IMR-90 (cell line): ENCODE measurements around the gene CPNE9. TPM values are rescaled to one million over a fixed set of nuclear protein-coding genes. Genes with fewer than 3 reads are reported as not detected.

Source experiments
- ATAC-seq: fragments of 200-7000 bp; cut with Tn5 transposase; 2 replicates; pipeline ENCODE4 v1.9.1; 2020; ENCODE audit warnings: low read depth, mild to moderate bottlenecking, moderate library complexity
- BruUV-seq: library from RNA; stranded (reverse); fragments of 400-500 nt; replicated peaks from 2 replicates; lab custom pipeline; 2021; lab: Mats Ljungman, UMichigan
- CTCF ChIA-PET: fragments of 300-600 bp; formaldehyde crosslinking; extraction: SDS; loops from one replicate; lab custom pipeline; 2021; ENCODE audit warnings: antibody characterized with exemption; lab: Yijun Ruan, JAX
- POLR2A ChIA-PET: fragments of 300-600 bp; sonication (Branson Sonifier 250); formaldehyde crosslinking; loops from one replicate; lab custom pipeline; 2022; ENCODE audit warnings: antibody characterized with exemption; ENCODE audit not compliant: unreplicated experiment; lab: Charles Lee
- DNase-seq: peaks from one replicate; pipeline ENCODE4 v3.0.0; 2013
- H2AFZ ChIP-seq: replicated peaks from 2 replicates; pipeline ENCODE3; 2013; ENCODE audit warnings: low read length, mild to moderate bottlenecking; ENCODE audit not compliant: poor library complexity
- H2AK5ac ChIP-seq: 2 replicates; pipeline ENCODE4 v1.6.1; 2013; ENCODE audit warnings: low read depth, low read length, inconsistent platforms
- H2AK9ac ChIP-seq: replicated peaks from 2 replicates; pipeline ENCODE3; 2013; ENCODE audit warnings: mild to moderate bottlenecking, low read depth, low read length, moderate library complexity; ENCODE audit not compliant: poor library complexity
- H2BK120ac ChIP-seq: 2 replicates; pipeline ENCODE4 v1.6.1; 2013; ENCODE audit warnings: low read depth, low read length, inconsistent platforms
- H2BK15ac ChIP-seq: 3 replicates; pipeline ENCODE4 v1.6.1; 2013; ENCODE audit warnings: low read depth, low read length, inconsistent platforms
- H2BK20ac ChIP-seq: 2 replicates; pipeline ENCODE4 v1.6.1; 2013; ENCODE audit warnings: low read depth, mild to moderate bottlenecking, inconsistent platforms, low read length, moderate library complexity
- H2BK5ac ChIP-seq: 2 replicates; pipeline ENCODE4 v1.6.1; 2013; ENCODE audit warnings: mild to moderate bottlenecking, low read depth, low read length, inconsistent platforms; ENCODE audit not compliant: poor library complexity, severe bottlenecking
- H3K14ac ChIP-seq: replicated peaks from 2 replicates; pipeline ENCODE4 v1.6.1; 2013; ENCODE audit warnings: low read depth, low read length, inconsistent platforms
- H3K18ac ChIP-seq: 2 replicates; pipeline ENCODE4 v1.6.1; 2013; ENCODE audit warnings: low read depth, low read length, control low read depth
- H3K23ac ChIP-seq: 2 replicates; pipeline ENCODE4 v1.6.1; 2013; ENCODE audit warnings: low read depth, low read length, inconsistent platforms
- H3K27ac ChIP-seq: 2 replicates; pipeline ENCODE4 v1.5.1; 2013; ENCODE audit warnings: mild to moderate bottlenecking, control low read depth, low read length; ENCODE audit not compliant: insufficient read depth
- H3K27me3 ChIP-seq: 2 replicates; pipeline ENCODE4 v1.6.1; 2013; ENCODE audit warnings: low read length; ENCODE audit not compliant: control insufficient read depth, insufficient read depth
- H3K36me3 ChIP-seq: 2 replicates; pipeline ENCODE4 v1.6.1; 2013; ENCODE audit warnings: low read length, mixed read lengths; ENCODE audit not compliant: control insufficient read depth, insufficient read depth
- H3K4ac ChIP-seq: 2 replicates; pipeline ENCODE4 v1.6.1; 2013; ENCODE audit warnings: low read depth, low read length, inconsistent platforms
- H3K4me1 ChIP-seq: 2 replicates; pipeline ENCODE4 v1.6.1; 2013; ENCODE audit warnings: low read length, mixed read lengths; ENCODE audit not compliant: control insufficient read depth, insufficient read depth
- H3K4me2 ChIP-seq: 2 replicates; pipeline ENCODE4 v1.6.1; 2013; ENCODE audit warnings: low read depth, mild to moderate bottlenecking, control low read depth, low read length, moderate library complexity
- H3K4me3 ChIP-seq: 2 replicates; pipeline ENCODE4 v1.5.1; 2013; ENCODE audit warnings: low read depth, mild to moderate bottlenecking, control low read depth, low read length, moderate library complexity; ENCODE audit not compliant: insufficient read depth
- H3K56ac ChIP-seq: 2 replicates; pipeline ENCODE4 v1.6.1; 2013; ENCODE audit warnings: low read length, inconsistent platforms; ENCODE audit not compliant: insufficient read depth; ENCODE audit errors: extremely low read depth
- H3K79me1 ChIP-seq, 2 experiments: 2 replicates each; pipeline ENCODE4 v1.6.1; 2013; ENCODE audit warnings: low read length in 2 of 2, inconsistent platforms in 1 of 2, low read depth in 1 of 2
- H3K9ac ChIP-seq: 2 replicates; pipeline ENCODE4 v1.6.1; 2013; ENCODE audit warnings: low read depth, low read length, control low read depth
- H3K9me1 ChIP-seq: 2 replicates; pipeline ENCODE4 v1.6.1; 2013; ENCODE audit warnings: low read length, inconsistent platforms; ENCODE audit not compliant: insufficient read depth
- H3K9me3 ChIP-seq: 2 replicates; pipeline ENCODE4 v1.6.1; 2013; ENCODE audit warnings: low read length; ENCODE audit not compliant: control insufficient read depth, insufficient read depth
- H4K20me1 ChIP-seq: 2 replicates; pipeline ENCODE4 v1.6.1; 2013; ENCODE audit warnings: low read length, inconsistent platforms; ENCODE audit not compliant: insufficient read depth
- H4K5ac ChIP-seq: 2 replicates; pipeline ENCODE4 v1.6.1; 2013; ENCODE audit warnings: mild to moderate bottlenecking, low read depth, low read length, control low read depth
- H4K8ac ChIP-seq, 2 experiments: 2 replicates each; pipeline ENCODE4 v1.6.1; 2013; ENCODE audit warnings: low read depth in 2 of 2, low read length in 2 of 2, control low read depth in 1 of 2, inconsistent platforms in 1 of 2
- H4K91ac ChIP-seq: 2 replicates; pipeline ENCODE4 v1.6.1; 2013; ENCODE audit warnings: low read depth, low read length, inconsistent platforms; ENCODE audit not compliant: insufficient read depth
- CEBPB ChIP-seq: IDR thresholded peaks from 2 replicates; pipeline ENCODE4 v1.6.1; 2012; ENCODE audit warnings: low read depth, low read length, improper control_type of control experiment
- MAZ ChIP-seq: IDR thresholded peaks from 2 replicates; pipeline ENCODE4 v1.6.1; 2012; ENCODE audit warnings: low read depth, mild to moderate bottlenecking, low read length, improper control_type of control experiment, moderate library complexity, borderline replicate concordance
- MXI1 ChIP-seq: IDR thresholded peaks from 2 replicates; pipeline ENCODE4 v1.6.1; 2012; ENCODE audit warnings: low read depth, mild to moderate bottlenecking, low read length, moderate library complexity, borderline replicate concordance
- NFE2L2 ChIP-seq: fragments of 150-350 bp; IDR thresholded peaks from 2 replicates; pipeline ENCODE4 v1.6.1; 2016; ENCODE audit warnings: low read depth, mild to moderate bottlenecking, low read length
- POLR2A ChIP-seq: IDR thresholded peaks from 2 replicates; pipeline ENCODE4 v1.6.1; 2012; ENCODE audit warnings: mild to moderate bottlenecking, low read depth, low read length
- RAD21 ChIP-seq: IDR thresholded peaks from 2 replicates; pipeline ENCODE4 v1.6.1; 2012; ENCODE audit warnings: low read length, improper control_type of control experiment
- RCOR1 ChIP-seq: IDR thresholded peaks from 2 replicates; pipeline ENCODE4 v1.6.1; 2012; ENCODE audit warnings: mild to moderate bottlenecking, low read length, improper control_type of control experiment; ENCODE audit not compliant: insufficient replicate concordance
- SMC3 ChIP-seq: fragments of 150-350 bp; IDR thresholded peaks from 2 replicates; pipeline ENCODE4 v1.6.1; 2016; ENCODE audit warnings: low read depth, mild to moderate bottlenecking, antibody characterized with exemption, low read length, moderate library complexity
- WGBS, 2 experiments: methylation state at CpG; one replicate each; pipeline versions ENCODE4 v1.1.5 to v1.1.7; 2013; ENCODE audit warnings: missing lambda C conversion rate in 2 of 2; ENCODE audit not compliant: insufficient read length in 1 of 2; ENCODE audit errors: extremely low coverage in 2 of 2; 5-methylcytosine and 5-hydroxymethylcytosine counted together
- dilution Hi-C: fragments of 300-500 bp; cut with HindIII; formaldehyde crosslinking; loops from one replicate; pipeline ENCODE4 v1.14.3; 2018; ENCODE audit warnings: low sequenced_read_pairs; ENCODE audit not compliant: unreplicated experiment
- in situ Hi-C: fragments of 300-500 bp; cut with MboI; formaldehyde crosslinking; loops from 3 replicates; pipeline ENCODE4 v1.14.3; 2019; ENCODE audit warnings: low sequenced_read_pairs, inconsistent platforms, mixed read lengths
- intact Hi-C: fragments of 100-400 bp; cut with micrococcal nuclease; formaldehyde crosslinking; loops from 2 replicates; pipeline ENCODE4 v1.10.0; 2022
- polyA plus RNA-seq, 3 experiments: library from polyadenylated mRNA; depleted of rRNA; stranded (reverse); fragments of >200 nt; gene quantifications; 2 replicates each; pipeline ENCODE4 v1.2.3, GENCODE V29; 2012; ENCODE audit warnings: low replicate concordance in 1 of 3
- total RNA-seq: library from RNA; depleted of rRNA; stranded (reverse); fragments of >200 nt; gene quantifications from 2 replicates; pipeline ENCODE4 v1.2.3, GENCODE V29; 2012
- TF ChIP-seq, protein P1 (sequence below): fragments of 150-350 bp; IDR thresholded peaks from 2 replicates; pipeline ENCODE4 v1.6.1; 2016; ENCODE audit warnings: low read depth, mild to moderate bottlenecking, low read length, moderate library complexity, borderline replicate concordance
- TF ChIP-seq, protein P2 (sequence below): conservative IDR thresholded peaks from 2 replicates; pipeline ENCODE4 v1.5.1; 2012; ENCODE audit warnings: mild to moderate bottlenecking, low read depth, low read length, improper control_type of control experiment

CPNE9 gene
- total and polyA plus RNA-seq, 2 of the 4 experiments (the other 2 are of a cell fraction) = not detected

DNA sequence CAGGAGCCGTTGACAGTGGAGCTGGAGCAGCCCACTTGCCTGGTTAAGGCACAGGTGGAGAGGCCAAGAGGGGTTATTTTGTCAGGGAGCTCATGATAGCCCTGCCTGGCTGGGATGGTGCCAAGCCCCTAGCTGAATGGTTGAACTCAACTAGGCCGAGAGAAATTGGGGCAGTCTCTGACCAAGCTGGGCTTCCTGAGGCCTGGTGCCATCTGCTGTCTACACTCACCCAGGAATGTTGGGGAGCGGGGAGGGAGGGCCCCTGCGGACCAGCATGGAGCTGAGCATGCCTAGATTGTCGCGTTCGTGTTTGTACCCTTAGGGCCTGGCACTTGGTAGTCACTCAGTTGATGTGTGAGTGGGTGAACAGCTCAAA, 29.1 kb downstream of the CPNE9 start:
- 14% methylated on average over 1 of the region's 7 CpGs; no CpG with 5 or more reads in 1 of the 2 experiments for WGBS, 2 experiments
- intact Hi-C loops = loop anchor here (5.0 kb wide), 1 partner anchor 60 kb away; the partner anchor contains the start of genes ARPC4 and TADA3

More for the DNA sequence above, 29.1 kb downstream of the CPNE9 start:
- in situ Hi-C loops = no loop called here
- ATAC-seq (no peak), DNase-seq (peak; percentile 10)
- H4K20me1 ChIP-seq = peaks cover 33% of the 10 kb centered on the region
- peak overlapping the region; percentile 58 for H3K9ac ChIP-seq
- H4K5ac ChIP-seq = no peak overlapping the region
- H3K18ac ChIP-seq = no peak overlapping the region
- no peaks in the 10 kb centered on the region for H3K9me3 ChIP-seq
- H3K4me2 ChIP-seq = peak overlapping the region; percentile 90
- peaks cover 10% of the 10 kb centered on the region; the same call in 1 of the 2 replicates for H3K9me1 ChIP-seq
- peak overlapping the region; percentile 4; the same call in 1 of the 2 replicates for H3K4ac ChIP-seq
- POLR2A ChIA-PET = interaction anchor here (1.1 kb wide), 1 partner anchor 16 kb away, joined by 5 read pairs; the partner anchor contains the start of gene OGG1
- peaks cover 21% of the 10 kb centered on the region for H3K36me3 ChIP-seq
- no TSS peak for BruUV-seq
- peak overlapping the region; percentile 15 for H3K27ac ChIP-seq
- no peak overlapping the region for H2BK20ac ChIP-seq
- peak overlapping the region; percentile 94 for H3K4me3 ChIP-seq
- TF ChIP-seq, protein P1, sequence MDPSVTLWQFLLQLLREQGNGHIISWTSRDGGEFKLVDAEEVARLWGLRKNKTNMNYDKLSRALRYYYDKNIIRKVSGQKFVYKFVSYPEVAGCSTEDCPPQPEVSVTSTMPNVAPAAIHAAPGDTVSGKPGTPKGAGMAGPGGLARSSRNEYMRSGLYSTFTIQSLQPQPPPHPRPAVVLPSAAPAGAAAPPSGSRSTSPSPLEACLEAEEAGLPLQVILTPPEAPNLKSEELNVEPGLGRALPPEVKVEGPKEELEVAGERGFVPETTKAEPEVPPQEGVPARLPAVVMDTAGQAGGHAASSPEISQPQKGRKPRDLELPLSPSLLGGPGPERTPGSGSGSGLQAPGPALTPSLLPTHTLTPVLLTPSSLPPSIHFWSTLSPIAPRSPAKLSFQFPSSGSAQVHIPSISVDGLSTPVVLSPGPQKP = no peak
- peak; percentile 10; the same call in 1 of the 2 replicates for TF ChIP-seq RAD21
- TF ChIP-seq POLR2A = no peak
- TF ChIP-seq CEBPB = no peak
- TF ChIP-seq, protein P2, sequence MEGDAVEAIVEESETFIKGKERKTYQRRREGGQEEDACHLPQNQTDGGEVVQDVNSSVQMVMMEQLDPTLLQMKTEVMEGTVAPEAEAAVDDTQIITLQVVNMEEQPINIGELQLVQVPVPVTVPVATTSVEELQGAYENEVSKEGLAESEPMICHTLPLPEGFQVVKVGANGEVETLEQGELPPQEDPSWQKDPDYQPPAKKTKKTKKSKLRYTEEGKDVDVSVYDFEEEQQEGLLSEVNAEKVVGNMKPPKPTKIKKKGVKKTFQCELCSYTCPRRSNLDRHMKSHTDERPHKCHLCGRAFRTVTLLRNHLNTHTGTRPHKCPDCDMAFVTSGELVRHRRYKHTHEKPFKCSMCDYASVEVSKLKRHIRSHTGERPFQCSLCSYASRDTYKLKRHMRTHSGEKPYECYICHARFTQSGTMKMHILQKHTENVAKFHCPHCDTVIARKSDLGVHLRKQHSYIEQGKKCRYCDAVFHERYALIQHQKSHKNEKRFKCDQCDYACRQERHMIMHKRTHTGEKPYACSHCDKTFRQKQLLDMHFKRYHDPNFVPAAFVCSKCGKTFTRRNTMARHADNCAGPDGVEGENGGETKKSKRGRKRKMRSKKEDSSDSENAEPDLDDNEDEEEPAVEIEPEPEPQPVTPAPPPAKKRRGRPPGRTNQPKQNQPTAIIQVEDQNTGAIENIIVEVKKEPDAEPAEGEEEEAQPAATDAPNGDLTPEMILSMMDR = no peak
- TF ChIP-seq SMC3 = peak; percentile 18; the same call in 1 of the 2 replicates
- no peak for TF ChIP-seq NFE2L2
- peak; percentile 13; the same call in 1 of the 2 replicates for TF ChIP-seq MAZ
- no peak for TF ChIP-seq MXI1
- no peak for TF ChIP-seq RCOR1
- H2AK5ac ChIP-seq = 0 out of 2 replicates have a peak overlapping the region, but pooled peaks have one; percentile 14
- H2BK5ac ChIP-seq = no peak overlapping the region
- peaks cover 8% of the 10 kb centered on the region; the same call in 1 of the 2 replicates for H3K4me1 ChIP-seq
- H4K8ac ChIP-seq = no peak overlapping the region
- H4K91ac ChIP-seq = no peak overlapping the region
- no peak overlapping the region for H3K14ac ChIP-seq
- H3K56ac ChIP-seq = peak overlapping the region; percentile 65; the same call in 1 of the 2 replicates
- H3K27me3 ChIP-seq = no peaks in the 10 kb centered on the region
- no peak overlapping the region for H2BK120ac ChIP-seq
- H3K79me1 ChIP-seq = peaks cover 17 to 48% of the 10 kb centered on the region in 2 experiments
- no peak overlapping the region for H2BK15ac ChIP-seq
- CTCF ChIA-PET = no interaction called here
- peak overlapping the region; percentile 92 for H2AK9ac ChIP-seq
- peak overlapping the region; percentile 85; the same call in 1 of the 2 replicates for H3K23ac ChIP-seq
- H2AFZ ChIP-seq = peak overlapping the region; percentile 5
- dilution Hi-C loops = no loop called here
